Ramos (cell line): ENCODE results near the gene RBM15B.

Experiments used
- in situ Hi-C: fragments of 300-500 bp; cut with MboI; formaldehyde crosslinking; loops from one replicate; pipeline ENCODE4 v1.14.3; 2022; ENCODE audit warnings: low sequenced_read_pairs; ENCODE audit not compliant: unreplicated experiment

The RBM15B gene

DNA sequence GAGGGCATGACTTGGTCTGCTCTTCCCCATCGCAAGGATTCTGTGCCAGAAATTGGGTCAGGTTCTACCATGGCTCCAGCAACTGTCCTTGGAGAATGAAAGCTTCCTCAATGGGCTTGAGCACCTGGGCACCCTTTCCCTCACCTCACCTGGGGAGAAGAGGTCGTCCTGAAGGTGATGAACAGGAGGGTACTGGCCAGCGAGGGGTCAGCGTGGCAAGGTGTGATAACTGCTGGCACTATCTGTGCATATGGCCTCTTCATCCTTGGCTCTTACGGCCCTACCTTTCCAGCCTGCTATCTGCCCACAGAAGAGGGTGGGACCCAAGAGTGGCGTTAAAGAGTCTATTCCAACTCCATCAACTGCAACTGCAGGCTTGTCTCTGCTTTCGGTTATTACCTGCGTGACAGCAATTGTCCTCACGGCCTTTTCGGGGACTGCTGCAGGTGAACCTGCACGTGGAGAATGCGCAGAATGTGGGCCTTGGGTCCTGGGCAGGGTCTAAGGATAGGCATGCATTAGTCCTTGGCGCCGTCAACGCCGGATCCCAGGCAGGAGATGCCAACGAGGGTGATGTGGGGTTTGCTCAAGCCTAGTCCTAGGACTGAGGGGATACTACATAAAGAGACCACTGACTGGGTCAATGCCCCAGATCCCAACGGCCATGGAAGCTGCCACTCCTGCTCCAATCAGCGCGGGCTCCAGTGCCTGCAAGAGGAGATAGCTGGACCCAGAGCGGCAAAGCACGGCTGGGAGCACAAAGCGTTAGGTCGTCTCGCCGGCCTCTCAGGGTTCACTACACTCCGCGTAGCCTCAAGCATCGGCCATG lies 625 bp upstream of the RBM15B start:
- in situ Hi-C loops = no loop called here

DNA sequence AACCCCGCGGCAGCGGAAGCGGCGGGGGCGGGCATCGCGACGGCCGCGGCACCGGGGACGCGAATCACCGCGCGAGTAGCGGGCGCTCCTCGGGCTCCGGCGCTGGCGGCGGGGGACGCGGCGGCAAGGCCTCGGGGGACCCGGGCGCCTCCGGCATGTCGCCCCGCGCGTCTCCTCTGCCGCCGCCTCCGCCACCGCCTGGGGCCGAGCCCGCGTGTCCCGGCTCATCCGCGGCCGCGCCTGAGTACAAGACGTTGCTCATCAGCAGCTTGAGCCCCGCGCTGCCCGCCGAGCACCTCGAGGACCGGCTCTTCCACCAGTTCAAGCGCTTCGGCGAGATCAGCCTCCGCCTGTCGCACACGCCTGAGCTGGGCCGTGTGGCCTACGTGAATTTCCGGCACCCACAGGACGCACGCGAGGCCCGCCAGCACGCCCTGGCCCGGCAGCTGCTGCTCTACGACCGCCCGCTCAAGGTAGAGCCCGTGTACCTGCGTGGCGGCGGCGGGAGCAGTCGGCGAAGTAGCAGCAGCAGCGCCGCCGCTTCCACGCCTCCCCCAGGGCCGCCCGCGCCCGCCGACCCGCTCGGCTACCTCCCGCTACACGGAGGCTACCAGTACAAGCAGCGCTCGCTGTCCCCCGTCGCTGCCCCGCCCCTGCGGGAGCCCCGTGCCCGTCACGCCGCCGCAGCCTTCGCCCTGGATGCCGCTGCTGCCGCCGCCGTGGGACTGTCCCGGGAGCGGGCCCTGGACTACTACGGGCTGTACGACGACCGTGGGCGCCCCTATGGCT lies 675 bp downstream of the RBM15B start:
- in situ Hi-C loops = no loop called here

DNA sequence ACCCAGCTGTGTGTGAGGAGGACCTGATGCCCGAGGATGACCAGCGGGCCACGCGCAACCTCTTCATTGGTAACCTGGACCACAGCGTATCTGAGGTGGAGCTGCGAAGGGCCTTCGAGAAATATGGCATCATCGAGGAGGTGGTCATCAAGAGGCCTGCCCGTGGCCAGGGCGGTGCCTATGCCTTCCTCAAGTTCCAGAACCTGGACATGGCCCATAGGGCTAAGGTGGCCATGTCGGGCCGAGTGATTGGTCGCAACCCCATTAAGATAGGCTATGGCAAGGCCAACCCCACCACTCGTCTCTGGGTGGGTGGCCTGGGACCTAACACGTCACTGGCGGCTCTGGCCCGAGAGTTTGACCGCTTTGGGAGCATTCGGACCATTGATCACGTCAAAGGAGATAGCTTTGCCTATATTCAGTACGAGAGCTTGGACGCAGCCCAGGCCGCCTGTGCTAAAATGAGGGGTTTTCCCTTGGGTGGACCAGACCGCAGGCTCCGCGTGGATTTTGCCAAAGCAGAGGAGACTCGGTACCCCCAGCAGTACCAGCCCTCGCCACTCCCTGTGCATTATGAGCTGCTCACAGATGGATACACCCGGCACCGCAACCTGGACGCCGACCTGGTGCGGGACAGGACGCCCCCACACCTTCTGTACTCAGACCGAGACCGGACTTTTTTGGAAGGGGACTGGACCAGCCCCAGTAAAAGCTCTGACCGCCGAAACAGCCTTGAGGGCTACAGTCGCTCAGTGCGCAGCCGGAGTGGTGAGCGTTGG lies 1.5 kb downstream of the RBM15B start:
- in situ Hi-C loops = no loop called here

DNA sequence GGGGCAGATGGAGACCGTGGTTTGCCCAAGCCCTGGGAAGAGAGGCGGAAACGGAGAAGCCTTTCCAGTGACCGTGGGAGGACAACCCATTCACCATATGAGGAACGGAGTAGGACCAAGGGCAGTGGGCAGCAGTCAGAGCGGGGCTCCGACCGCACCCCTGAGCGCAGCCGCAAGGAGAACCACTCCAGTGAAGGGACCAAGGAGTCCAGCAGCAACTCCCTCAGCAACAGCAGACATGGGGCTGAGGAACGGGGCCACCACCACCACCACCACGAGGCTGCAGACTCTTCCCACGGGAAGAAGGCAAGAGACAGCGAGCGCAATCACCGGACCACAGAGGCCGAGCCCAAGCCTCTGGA lies 2.0 kb downstream of the RBM15B start:
- in situ Hi-C loops = no loop called here

DNA sequence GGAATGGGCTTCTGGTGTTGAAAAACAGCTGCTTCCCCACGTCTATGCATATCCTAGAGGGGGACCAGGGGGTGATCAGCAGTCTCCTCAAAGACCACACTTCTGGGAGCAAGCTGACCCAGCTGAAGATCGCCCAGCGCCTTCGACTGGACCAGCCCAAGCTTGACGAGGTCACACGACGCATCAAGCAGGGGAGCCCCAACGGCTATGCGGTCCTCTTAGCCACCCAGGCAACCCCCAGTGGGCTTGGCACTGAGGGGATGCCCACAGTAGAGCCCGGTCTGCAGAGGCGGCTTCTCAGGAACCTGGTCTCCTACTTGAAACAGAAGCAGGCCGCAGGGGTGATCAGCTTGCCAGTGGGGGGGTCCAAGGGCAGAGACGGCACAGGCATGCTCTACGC lies 2.5 kb downstream of the RBM15B start:
- in situ Hi-C loops = no loop called here

DNA sequence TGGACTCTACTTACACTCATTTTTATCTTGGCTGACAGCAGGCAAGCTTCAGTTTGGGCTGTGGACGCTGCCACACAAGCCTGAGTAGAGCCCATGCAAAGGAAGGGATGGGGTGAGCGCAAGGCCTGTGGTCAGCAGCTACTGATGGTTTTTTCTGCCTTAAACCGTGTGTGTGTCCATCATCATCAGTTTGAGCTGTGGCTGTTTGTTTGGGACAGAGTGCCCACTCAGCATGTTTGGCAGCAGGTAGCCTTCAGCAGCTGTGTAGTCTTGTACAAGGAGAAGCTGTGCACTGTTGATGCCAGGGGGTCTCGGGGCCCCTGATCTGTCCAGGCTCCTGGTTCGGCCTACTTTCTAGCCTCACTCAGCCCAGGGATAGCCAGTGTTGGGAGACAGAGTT lies 3.5 kb downstream of the RBM15B start:
- in situ Hi-C loops = no loop called here

DNA sequence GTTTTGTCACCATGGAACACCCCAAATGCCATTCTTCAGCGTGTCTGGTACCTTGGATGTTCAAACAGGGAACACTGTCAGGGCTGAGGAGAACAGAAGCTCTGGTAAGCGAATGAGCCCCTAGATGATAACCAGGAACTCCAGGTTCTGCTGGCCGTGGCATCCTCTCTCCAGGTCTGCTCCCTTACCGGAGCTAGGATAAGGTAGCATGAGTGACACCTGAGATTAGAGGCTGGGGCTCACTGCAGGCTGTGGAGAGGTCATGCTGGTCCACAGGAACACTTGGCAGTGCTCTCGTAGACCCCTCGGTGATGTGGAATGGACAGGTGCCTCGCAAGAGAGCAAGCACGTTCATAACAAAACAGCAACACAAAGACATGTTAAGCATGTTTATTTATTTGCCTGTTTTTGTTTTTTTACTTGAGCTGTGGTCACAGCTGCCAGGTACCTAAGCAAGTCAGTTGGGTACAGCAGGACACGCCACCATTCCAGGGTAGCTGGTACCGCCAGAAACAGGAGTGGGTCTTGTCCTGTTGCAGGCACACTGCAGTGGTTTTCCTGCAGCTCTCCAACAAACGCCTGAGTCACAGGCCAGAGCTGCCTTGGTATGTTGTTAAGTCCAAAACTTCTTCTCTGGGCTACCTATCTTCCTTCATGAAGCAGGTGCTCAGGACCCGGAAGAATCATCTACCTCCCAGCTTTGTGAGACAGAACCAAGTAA lies 4.6 kb downstream of the RBM15B start:
- in situ Hi-C loops = no loop called here

DNA sequence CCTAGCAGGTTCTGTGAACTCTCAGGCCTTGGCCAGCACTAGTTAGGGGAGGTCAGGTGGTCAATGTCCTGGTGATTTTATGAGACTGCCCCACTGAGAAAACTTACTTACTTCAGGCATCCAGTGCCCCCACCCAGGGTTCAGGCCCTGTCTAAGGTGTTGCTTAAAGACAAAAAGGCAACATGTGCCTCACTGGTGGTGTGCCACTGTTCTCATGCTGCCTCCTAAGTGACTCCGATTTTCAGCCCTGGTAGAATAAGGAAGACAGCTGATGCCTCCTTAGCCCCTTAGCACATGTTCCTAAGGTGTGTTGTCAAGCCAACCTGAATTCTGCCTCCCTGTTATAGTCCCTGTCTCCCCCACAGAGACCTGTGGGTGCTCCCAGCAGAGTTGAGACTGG lies 5.3 kb downstream of the RBM15B start:
- in situ Hi-C loops = no loop called here

DNA sequence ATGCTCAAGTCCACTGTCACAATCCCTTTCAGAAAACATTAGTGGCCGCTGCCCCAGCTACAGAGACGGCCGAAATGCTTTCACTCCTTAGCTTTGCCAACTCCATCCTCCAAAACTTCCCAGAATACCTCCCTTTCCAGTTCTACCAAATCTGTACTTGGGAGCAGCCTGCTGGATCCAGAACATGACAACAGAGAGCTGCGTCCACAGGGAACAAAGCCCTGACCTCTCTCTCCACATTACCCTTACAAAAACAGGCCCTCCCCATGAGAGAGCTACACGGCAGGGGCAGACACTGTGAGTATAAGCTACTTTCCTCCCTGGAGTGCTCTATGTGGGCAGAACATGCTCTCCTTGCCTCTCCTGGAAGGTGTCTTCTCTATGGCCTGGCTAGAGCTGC lies 6.3 kb downstream of the RBM15B start:
- in situ Hi-C loops = no loop called here

DNA sequence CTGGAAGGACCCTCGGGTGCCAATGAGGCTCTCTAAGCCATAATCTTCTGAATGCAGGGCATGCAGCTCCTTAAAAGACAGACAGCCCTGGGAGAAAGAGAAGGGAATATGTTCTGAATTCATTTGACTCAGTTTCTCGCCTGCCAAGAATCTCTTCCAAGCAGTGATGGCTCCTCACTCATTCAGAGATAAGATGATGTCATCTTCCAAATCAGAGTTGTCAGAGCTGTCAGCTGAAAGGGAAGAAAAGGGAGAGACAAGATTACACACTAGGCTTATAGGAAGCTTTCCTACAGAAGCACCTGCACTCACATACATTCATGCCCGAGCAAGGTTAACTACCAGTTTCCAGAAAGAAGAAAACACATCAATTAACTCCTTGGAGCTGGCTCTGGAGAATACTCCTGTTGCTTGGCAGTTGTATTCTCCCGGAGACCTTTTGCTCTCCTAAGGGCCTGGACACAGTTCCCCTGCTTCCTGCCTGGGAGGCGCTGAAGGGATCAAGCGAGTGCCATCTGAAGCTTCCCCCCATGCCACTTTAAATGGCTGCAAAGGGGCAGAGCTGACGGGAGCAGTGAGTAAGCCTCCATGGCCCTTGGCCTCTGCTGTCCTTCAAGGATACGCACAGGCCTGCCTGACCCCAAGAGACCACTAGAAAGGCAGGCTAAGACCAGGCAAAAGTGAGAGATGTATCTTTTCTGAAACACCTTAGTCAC lies 7.7 kb downstream of the RBM15B start:
- in situ Hi-C loops = no loop called here

DNA sequence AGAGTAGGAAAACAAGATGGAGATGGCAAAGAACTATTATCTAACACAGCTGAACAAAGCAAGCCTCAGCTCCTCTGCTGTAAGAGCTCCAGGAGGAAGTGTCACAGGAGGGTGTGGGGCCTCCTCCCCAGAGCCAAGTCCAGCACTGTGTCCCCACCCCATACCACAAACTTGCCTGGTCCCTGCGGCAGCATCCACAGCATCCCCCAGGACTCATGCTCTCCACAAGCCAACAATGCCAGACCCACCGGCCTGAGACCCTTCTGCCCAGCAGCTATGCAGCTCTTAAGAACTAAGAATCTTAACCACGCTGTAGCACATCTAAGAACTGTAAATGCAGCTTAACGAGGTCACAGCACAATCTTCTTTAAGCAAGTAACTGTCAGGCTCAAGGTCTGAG lies 9.1 kb downstream of the RBM15B start:
- in situ Hi-C loops = no loop called here

DNA sequence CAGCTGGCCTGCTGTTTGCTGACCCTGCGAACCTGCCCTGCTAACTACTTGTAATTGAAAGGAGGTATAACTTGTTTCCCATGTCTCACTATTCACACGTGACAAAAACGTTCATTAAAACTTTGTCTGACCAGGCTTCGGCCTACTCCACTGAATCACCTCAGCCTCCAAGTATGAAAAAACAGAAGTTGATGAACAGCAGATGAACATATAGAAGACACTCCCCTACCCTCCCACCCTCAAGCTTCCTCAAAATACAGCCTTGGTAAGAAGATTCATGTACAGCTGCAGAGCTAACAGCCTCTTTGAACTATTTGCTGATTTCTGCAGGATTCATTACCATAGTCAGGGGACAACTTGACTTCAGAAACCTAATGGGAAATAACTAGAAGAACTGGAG lies 10.7 kb downstream of the RBM15B start:
- in situ Hi-C loops = no loop called here

DNA sequence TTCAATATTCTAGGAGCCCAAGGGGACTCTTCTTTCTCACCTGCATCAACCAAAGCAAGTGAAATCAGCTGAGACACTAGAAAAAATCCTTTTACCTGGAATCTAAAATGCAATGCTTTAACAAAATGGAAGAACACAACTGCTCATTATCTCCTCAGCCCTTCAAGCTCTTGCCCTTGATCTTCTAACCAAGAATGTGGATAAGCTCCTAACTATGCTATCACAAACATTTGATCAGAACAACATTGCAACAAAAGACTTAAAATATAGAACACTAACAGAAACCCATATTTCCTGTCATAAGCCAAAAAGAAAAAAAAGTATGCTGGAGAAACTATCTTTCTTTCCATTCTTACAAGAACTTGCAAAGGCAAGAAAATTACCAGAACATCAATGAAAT lies 12.6 kb downstream of the RBM15B start:
- in situ Hi-C loops = no loop called here

DNA sequence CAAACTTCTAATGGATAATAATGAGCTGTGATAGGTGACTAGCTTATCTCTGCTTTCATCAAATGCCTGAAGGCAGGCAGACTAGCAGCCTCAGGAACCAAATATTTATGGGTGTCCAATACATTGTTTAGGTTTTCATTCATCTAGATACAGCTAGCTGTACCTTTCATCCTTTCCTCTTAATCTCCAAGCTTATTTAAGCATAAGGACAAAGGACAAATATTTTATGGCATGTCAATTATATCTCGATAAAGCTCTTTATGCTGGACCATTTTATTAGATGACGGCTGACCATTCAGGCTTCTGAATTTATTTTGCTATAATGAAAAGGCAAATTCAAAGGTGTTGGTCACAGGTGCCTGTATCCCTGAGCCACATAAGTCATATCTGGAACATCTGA lies 16.9 kb downstream of the RBM15B start:
- in situ Hi-C loops = no loop called here

DNA sequence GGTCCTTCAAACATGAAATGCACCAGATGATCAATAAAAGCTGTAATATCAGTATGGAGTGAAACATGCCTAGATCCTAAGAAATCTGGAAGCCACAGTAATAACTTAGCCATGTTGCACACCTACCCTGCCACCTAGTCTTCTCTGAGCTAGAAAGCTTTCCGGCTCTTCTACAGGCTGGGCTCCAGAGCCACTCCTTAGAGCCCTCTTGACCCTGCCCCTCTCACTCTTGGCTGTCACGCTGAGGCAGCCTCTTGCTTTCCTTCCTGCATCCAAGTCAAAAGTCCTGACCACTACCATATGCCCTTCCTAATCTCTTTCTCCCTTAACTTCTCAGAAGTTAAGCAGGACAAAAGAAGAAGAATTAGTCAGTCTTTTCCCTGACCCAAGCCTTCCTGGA lies 17.7 kb downstream of the RBM15B start:
- in situ Hi-C loops = no loop called here

DNA sequence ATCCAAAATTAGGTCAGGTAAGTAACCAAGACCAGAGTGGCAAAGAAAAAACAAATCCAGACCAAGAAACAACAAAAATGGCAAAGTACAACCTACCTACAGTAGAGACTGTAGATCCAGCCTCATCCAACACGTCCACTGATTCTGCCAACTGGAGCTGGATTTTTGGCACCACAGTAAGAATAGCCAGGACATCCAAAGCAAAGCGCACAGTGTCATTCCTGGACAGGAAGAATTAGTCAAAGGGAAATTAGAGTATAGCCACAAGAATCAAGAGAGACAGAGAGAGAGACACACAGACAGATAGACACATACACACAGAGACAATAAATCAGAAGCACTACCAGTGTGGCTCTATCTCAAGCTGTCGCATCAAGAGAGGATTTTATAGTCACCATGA lies 31.1 kb downstream of the RBM15B start:
- in situ Hi-C loops = no loop called here

DNA sequence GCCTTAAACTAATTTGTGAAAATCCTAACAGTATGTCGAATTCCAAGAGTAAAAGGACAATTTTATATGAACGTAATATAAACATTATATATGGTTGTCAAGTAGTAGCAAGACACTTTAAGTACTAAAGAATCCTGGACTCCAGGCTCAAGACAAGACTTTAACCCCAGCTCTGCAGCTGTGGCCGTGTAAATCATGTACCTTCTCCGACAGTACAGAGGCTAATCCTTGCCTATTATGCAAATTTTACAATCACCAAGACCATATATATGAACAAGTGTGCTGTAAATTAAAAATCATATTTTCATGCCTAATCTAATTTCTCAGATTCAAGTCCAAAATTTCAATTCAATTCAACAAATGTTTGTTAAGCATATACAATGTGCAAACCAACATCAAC lies 35.8 kb downstream of the RBM15B start:
- in situ Hi-C loops = no loop called here

DNA sequence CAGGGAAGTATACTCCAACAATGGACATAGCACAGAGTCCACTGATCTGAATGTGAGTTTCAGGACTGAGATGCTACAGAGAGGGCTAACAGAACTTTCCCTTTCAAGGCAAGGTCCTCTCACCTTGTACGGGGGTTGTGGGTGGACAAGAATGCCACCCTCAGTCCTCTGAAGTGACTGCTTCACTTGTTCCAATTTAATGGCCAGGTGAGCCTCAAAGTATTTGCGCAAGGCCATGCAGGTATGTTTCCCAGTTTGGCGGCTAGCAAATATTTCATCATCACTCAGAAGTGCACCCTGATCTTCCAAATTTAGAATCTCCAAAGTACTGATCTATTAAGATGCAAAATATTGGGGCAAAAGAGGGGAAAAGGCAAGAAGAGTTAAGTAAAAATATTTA lies 38.1 kb downstream of the RBM15B start:
- in situ Hi-C loops = no loop called here

DNA sequence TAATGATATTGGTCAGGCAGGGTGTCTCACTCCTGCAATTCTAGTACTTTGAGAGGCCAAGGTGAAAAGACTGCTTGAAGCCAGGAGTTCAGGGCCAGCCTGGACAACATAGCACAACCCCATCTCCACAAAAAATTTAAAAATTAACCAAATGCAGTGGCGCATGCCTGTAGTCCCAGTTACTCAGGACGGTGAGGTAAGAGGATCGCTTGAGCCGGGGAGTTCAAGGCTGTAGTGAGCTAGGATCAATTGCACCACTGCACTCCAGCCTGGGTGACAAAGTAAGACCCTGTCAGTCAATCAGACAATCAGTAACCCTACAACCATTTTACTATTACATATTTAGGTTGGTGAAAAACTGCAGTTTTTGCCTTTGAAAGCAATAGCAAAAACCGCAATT lies 43.0 kb downstream of the RBM15B start:
- in situ Hi-C loops = no loop called here
